IPS-20b (cell line): ENCODE results near the gene SPON1.
"Not testable (repeated sequence)": the region's sequence is repeated elsewhere in the genome, so short reads cannot be mapped to it uniquely, and the experiment has no call there.

Experiments
- H3K27ac ChIP-seq: one replicate; pipeline ENCODE4 v1.5.1; 2013; ENCODE audit warnings: low read length
- H3K27me3 ChIP-seq: 2 replicates; pipeline ENCODE4 v1.6.1; 2013; ENCODE audit warnings: mild to moderate bottlenecking, low read length, inconsistent platforms; ENCODE audit not compliant: insufficient read depth
- H3K36me3 ChIP-seq: 2 replicates; pipeline ENCODE4 v1.6.1; 2013; ENCODE audit warnings: low read depth, mild to moderate bottlenecking, inconsistent platforms, low read length, moderate library complexity; ENCODE audit not compliant: insufficient read depth
- H3K4me1 ChIP-seq: 2 replicates; pipeline ENCODE4 v1.6.1; 2013; ENCODE audit warnings: mild to moderate bottlenecking, control low read depth, inconsistent platforms, low read length, moderate library complexity; ENCODE audit not compliant: insufficient read depth
- H3K4me3 ChIP-seq: 2 replicates; pipeline ENCODE4 v1.5.1; 2013; ENCODE audit warnings: mild to moderate bottlenecking, low read length, inconsistent platforms
- H3K9ac ChIP-seq: 2 replicates; pipeline ENCODE4 v1.6.1; 2013; ENCODE audit warnings: low read depth, mild to moderate bottlenecking, inconsistent platforms, low read length, moderate library complexity
- H3K9me3 ChIP-seq: 2 replicates; pipeline ENCODE4 v1.6.1; 2013; ENCODE audit warnings: mild to moderate bottlenecking, low read depth, low read length, inconsistent platforms; ENCODE audit not compliant: insufficient read depth

SPON1 gene

DNA sequence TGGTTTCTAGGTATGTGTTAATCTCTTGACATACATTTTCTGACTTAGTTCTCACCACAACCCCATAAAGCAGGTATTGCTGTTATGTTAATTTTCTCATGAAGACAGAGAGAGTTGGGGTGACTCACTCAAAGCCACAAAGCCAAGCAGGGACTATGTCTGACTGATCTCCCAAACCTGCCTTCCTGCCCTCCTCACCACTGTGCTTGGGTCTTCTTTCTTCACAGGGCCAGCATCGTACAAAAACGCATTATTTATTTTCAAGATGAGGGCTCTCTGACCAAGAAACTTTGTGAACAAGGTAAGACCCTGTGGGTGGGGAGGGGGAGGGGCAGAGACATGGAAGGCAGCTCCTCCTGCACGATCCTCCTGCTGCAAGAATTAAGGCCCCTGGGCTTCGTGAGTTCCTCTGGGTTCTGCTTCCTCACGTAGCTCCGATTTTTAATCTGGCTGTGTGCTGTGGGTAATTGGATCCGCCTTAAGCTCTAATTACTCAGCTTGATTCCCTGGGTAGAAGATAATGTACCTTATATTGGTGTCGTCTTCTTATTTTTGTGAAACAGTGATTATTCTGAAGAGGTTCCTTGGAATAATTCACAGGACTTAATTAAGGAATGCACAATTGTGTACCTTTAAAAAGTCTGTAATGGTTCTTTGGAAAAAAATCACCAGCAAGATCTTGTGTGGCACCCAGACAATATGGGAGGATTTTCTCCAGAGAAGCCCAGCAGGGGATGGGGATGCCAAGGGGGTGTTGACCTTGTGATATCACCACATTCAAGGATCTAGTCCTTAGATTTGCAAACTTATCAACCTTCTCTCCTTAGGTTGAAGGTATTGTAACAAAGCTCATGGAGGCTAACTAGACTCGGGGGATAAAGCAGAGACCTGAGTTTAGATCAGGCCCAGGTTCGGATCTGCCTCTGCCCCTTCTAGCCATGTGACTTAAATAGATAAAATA, 112.9 kb downstream of the SPON1 start:
- H3K4me3 ChIP-seq: no peak overlapping the region
- H3K9ac ChIP-seq: no peak overlapping the region
- peaks cover 23% of the 10 kb centered on the region; the same call in 1 of the 2 replicates for H3K4me1 ChIP-seq
- no peaks in the 10 kb centered on the region for H3K36me3 ChIP-seq
- H3K27me3 ChIP-seq: no peaks in the 10 kb centered on the region
- H3K9me3 ChIP-seq: no peaks in the 10 kb centered on the region
- no peak overlapping the region for H3K27ac ChIP-seq

DNA sequence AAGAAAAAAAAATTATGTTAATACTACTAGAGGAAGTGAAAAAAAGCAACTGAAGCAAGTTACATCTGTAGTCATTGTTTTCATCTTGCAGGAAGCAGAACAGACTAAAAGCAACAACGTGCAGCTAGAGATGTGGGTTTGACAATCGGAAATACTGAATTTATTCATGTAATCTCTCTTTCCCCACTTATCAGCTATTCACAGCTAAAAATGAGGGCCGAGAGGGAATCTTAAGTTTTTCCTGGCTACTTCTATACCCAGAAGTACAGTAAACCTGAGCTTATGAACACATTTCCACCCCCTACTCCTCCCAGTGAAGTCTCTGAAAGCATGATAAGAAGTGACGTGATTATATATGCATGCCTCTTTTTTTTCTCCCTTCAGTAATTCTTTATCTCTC, 116.5 kb downstream of the SPON1 start:
- Histone ChIP-seq H3K27ac (no peak overlapping the region), H3K9ac (no peak overlapping the region), H3K4me1 (peaks cover 17% of the 10 kb centered on the region; the same call in 1 of the 2 replicates), H3K36me3 (no peaks in the 10 kb centered on the region), H3K4me3 (no peak overlapping the region), H3K9me3 (no peaks in the 10 kb centered on the region), H3K27me3 (no peaks in the 10 kb centered on the region)

DNA sequence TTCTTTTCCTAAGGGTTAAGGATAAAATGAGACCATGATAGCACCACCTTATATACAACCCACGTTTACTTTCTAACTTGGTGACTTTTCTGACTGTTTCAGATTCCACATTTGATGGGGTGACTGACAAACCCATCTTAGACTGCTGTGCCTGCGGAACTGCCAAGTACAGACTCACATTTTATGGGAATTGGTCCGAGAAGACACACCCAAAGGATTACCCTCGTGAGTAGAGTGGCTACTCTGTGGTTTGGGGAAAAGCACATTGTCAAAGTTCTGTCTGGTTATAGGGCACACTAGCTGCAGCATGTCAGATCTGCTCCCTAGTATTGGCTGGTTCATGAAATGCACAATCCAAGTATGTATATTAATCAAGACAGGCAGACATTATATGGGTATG, 117.3 kb downstream of the SPON1 start:
- no peak overlapping the region for H3K9ac ChIP-seq
- no peak overlapping the region for H3K27ac ChIP-seq
- H3K9me3 ChIP-seq: no peaks in the 10 kb centered on the region
- no peaks in the 10 kb centered on the region for H3K36me3 ChIP-seq
- no peak overlapping the region for H3K4me3 ChIP-seq
- H3K4me1 ChIP-seq: peaks cover 10% of the 10 kb centered on the region; the same call in 1 of the 2 replicates
- no peaks in the 10 kb centered on the region for H3K27me3 ChIP-seq

DNA sequence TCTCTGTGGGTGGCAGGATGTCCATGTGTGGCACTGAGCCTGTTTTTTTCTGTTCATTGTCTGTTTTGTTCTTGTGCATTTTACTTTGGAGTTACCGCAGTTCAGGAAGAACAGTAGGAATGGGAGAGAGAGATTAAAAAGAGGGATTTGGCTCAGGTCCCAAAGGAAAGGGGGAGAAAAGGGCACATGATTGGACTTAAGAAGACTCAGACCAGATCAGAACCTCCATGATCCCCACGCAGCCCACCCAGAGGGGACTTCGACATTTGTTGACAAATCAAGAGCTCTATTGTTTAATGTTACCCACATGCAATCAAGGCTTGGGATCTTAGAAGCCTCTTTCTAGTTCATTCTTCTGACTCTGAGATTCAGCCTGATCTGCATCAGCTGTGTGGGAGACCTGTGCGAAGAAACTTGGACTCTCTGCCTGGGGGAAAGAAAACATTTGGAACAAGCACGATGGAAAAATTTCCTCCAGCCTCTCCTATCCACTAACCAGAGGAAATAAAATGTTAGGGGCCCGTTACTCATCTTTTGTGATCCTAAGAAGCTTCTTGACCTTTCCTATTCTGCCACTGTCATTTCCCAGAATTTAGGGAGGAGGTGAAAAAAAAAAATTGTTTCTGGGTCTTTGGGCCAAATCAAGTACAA, 119.2 kb downstream of the SPON1 start:
- no peaks in the 10 kb centered on the region for H3K9me3 ChIP-seq
- H3K9ac ChIP-seq: no peak overlapping the region
- no peaks in the 10 kb centered on the region for H3K27me3 ChIP-seq
- H3K4me1 ChIP-seq: no peaks in the 10 kb centered on the region
- no peak overlapping the region for H3K27ac ChIP-seq
- H3K4me3 ChIP-seq: no peak overlapping the region
- H3K36me3 ChIP-seq: no peaks in the 10 kb centered on the region

DNA sequence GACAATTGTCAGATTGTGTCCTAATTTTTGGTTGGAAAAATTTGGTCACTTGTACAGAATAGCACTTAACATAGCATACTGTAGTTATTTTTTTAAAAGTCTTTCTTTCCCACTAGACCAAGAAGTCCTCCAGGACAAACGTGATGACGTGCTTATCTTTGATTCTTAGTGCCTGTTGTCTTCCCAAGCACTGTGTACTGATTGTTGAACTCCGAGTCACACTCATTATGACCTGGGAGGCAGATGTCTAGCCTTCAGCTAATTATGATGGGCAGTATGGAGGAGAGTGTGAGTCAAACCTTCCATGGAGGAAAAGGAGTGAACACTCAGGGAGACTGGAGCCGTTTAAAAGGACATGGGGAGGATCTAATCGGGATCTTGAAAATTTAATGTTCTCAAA, 119.8 kb downstream of the SPON1 start:
- Histone ChIP-seq H3K27me3 (no peaks in the 10 kb centered on the region), H3K9me3 (no peaks in the 10 kb centered on the region), H3K27ac (no peak overlapping the region), H3K9ac (no peak overlapping the region), H3K4me1 (no peaks in the 10 kb centered on the region), H3K4me3 (no peak overlapping the region), H3K36me3 (no peaks in the 10 kb centered on the region)

DNA sequence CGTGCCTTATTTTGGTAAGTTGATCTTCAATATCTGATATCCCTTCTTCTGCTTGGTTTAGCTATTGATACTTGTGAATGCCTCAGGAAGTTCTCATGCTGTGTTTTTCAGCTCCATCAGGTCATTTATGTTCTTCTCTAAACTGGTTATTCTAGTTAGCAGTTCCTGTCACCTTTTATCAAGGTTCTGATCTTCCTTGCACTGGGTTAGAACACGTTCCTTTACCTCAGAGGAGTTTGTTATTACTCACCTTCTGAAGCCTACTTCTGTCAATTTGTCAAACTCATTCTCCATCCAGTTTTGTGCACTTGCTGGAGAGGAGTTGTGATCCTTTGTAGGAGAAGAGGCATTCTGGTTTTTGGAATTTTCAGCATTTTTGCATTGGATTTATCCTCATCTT, 126.3 kb downstream of the SPON1 start:
- not testable (repeated sequence) for H3K27ac ChIP-seq, H3K9me3 ChIP-seq, H3K9ac ChIP-seq, H3K4me1 ChIP-seq, H3K27me3 ChIP-seq, H3K36me3 ChIP-seq, H3K4me3 ChIP-seq

DNA sequence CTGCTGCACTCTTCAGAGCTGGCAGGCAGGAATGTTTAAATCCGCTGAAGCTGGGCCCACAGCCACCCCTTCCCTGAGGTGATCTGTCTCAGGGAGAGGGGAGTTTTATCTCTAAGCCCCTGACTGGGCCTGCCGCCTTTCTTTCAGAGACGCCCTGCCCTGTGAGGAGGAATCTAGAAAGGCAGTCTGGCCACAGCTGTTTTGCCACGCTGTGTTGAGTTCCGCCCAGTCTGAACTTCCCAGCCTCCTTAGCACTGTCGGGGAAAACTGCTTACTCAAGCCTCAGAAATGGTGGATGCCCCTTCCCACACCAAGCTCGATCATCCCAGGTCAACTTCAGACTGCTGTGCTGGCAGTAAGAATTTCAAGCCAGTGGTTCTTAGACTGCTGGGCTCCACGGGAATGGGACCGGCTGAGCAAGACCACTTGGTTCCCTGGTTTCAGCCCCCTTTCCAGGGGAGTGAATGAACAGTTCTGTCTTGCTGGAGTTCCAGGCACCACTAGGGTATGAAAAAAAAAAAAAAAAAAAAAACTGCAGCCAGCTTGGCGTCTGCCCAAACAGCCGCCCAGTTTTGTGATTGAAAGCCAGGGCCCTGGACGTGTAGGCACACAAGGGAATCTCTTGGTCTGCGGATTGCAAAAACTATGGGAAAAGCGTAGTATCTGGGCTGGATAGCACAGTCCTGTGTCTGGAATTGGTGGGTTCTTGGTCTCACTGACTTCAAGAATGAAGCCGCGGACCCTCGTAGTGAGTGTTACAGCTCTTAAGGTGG, 127.4 kb downstream of the SPON1 start:
- Histone ChIP-seq H3K36me3 (no peaks in the 10 kb centered on the region), H3K27me3 (no peaks in the 10 kb centered on the region), H3K4me1 (no peaks in the 10 kb centered on the region), H3K9me3 (no peaks in the 10 kb centered on the region), H3K9ac (no peak overlapping the region), H3K27ac (no peak overlapping the region), H3K4me3 (no peak overlapping the region)

DNA sequence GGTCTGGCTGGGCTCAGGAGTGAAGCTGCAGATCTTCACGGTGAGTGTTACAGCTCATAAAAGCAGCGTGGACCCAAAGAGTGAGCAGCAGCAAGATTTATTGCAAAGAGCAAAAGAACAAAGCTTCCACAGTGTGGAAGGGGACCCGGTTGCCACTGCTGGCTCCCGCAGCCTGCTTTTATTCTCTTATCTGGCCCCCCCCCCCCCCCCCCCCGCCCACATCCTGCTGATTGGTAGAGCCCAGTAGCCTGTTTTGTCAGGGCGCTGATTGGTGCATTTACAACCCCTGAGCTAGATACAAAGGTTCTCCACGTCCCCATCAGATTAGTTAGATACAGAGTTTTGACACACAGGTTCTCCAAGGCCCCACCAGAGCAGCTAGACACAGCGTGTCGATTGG, 128.1 kb downstream of the SPON1 start:
- not testable (repeated sequence) for H3K27ac ChIP-seq, H3K4me3 ChIP-seq, H3K36me3 ChIP-seq, H3K9me3 ChIP-seq, H3K27me3 ChIP-seq, H3K4me1 ChIP-seq, H3K9ac ChIP-seq

DNA sequence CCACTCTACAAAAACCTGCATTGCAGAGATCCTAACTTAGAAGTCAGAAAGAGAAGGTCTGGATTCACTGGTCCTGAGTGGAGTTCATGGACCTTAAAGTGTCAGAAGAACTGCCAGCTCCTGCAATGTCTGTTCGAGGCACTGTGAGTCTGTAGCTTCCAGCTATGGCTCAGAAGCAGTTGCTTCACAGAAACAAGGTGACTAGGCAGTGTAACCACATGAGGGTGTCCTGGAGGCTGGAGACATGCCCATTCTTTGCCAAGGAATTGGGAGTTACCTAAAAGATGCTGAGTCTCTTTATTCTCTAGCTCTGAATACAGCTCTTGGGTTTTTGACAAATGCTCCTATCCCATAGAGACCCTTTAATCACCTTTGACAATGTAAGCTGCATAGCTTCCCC, 130.5 kb downstream of the SPON1 start:
- H3K9me3 ChIP-seq: no peaks in the 10 kb centered on the region
- H3K9ac ChIP-seq: no peak overlapping the region

DNA sequence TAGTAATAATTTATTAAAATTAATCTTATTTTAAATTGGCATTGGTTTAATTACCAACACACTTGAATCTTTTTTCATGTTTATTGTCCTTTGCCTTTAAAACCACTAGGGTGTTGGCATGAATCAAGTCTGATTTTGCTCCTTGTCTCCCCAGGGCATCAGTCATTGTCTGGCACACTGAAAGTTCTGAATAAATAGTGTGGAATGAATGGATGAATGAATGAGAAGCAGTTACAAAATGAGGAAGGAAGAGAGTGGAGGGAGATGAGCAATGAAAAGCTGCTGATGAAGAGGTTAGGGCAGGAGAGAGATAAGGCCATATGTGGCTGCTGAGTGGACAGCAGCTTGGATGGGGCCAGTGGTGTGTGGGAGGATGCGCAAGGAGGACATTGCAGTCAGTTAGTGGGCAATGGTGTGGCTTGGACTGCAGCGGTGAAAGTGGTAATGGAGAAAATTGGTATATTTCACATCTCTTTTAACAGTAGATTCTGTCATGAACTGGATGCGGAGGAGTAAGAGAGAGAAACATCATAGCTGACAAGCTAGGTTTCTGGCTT, 132.0 kb downstream of the SPON1 start:
- Histone ChIP-seq H3K9ac (no peak overlapping the region), H3K9me3 (no peaks in the 10 kb centered on the region), H3K27me3 (no peaks in the 10 kb centered on the region), H3K36me3 (no peaks in the 10 kb centered on the region), H3K27ac (no peak overlapping the region), H3K4me1 (no peaks in the 10 kb centered on the region), H3K4me3 (no peak overlapping the region)

More for the DNA sequence above, 130.5 kb downstream of the SPON1 start:
- H3K27ac ChIP-seq: no peak overlapping the region
- H3K4me1 ChIP-seq: no peaks in the 10 kb centered on the region
- H3K27me3 ChIP-seq: no peaks in the 10 kb centered on the region
- no peaks in the 10 kb centered on the region for H3K36me3 ChIP-seq
- no peak overlapping the region for H3K4me3 ChIP-seq

DNA sequence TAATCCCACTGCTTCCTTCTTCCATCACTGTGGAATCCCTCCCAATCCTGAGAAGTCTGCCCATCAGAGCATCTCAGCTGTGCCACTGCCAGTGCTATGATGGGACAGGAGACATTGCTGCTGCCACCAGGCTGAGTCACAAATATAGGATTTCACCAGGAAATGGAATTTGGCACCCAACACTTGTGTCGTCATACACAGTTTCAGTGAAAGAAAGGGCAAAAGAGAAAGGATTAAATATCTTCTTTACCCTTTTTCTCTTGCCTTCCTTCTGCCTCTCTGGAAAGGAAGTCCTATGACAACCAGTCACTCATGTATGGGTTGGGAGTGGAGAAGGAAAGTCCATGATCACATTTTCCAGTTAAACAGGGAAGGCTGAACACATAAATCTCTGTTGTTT, 133.4 kb downstream of the SPON1 start:
- H3K9me3 ChIP-seq: no peaks in the 10 kb centered on the region
- no peaks in the 10 kb centered on the region for H3K27me3 ChIP-seq
- no peak overlapping the region for H3K4me3 ChIP-seq
- no peaks in the 10 kb centered on the region for H3K4me1 ChIP-seq
- H3K9ac ChIP-seq: no peak overlapping the region
- H3K27ac ChIP-seq: no peak overlapping the region
- H3K36me3 ChIP-seq: no peaks in the 10 kb centered on the region
